ENCODE data around the gene TNFRSF13B. TPM values are rescaled to one million over a fixed set of nuclear protein-coding genes. Genes with fewer than 3 reads are reported as not detected.
"Not testable (repeated sequence)": the region's sequence is repeated elsewhere in the genome, so short reads cannot be mapped to it uniquely, and the experiment has no call there.

TNFRSF13B gene
- polyA plus RNA-seq, 1 donor from 2014 or later: 224 TPM

GRCh38 chr17:16897211-16897896, 74.6 kb downstream of the TNFRSF13B start:
- H3K36me3 Mint-ChIP-seq, H3K9me3 Mint-ChIP-seq, H3K4me3 Mint-ChIP-seq, H3K27ac Mint-ChIP-seq, H3K4me1 Mint-ChIP-seq, H3K27me3 Mint-ChIP-seq: not testable (repeated sequence)

- H3K4me1 Mint-ChIP-seq, H3K9me3 Mint-ChIP-seq, H3K27me3 Mint-ChIP-seq, H3K27ac Mint-ChIP-seq, H3K36me3 Mint-ChIP-seq, H3K4me3 Mint-ChIP-seq: not testable (repeated sequence)
Measured at GRCh38 chr17:16896235-16896634, 75.7 kb downstream of the TNFRSF13B start.

- not testable (repeated sequence) for H3K27ac Mint-ChIP-seq, H3K36me3 Mint-ChIP-seq, H3K9me3 Mint-ChIP-seq, H3K4me3 Mint-ChIP-seq, H3K4me1 Mint-ChIP-seq, H3K27me3 Mint-ChIP-seq
Measured at GRCh38 chr17:16893527-16893926, 78.4 kb downstream of the TNFRSF13B start.

- not testable (repeated sequence) for H3K27ac Mint-ChIP-seq, H3K4me1 Mint-ChIP-seq, H3K27me3 Mint-ChIP-seq
Measured at GRCh38 chr17:16892876-16893454, 79.0 kb downstream of the TNFRSF13B start.

GRCh38 chr17:16889088-16889465, 82.8 kb downstream of the TNFRSF13B start:
- Mint-ChIP-seq H3K4me3 (no peak overlapping the region), H3K9me3 (no peaks in the 10 kb centered on the region), H3K36me3 (no peaks in the 10 kb centered on the region), H3K27ac (no peak overlapping the region), H3K4me1 (no peaks in the 10 kb centered on the region), H3K27me3 (no peaks in the 10 kb centered on the region)

More at GRCh38 chr17:16892876-16893454, 79.0 kb downstream of the TNFRSF13B start:
- not testable (repeated sequence) for H3K9me3 Mint-ChIP-seq, H3K4me3 Mint-ChIP-seq, H3K36me3 Mint-ChIP-seq

Other genes starting within 250 kb of the TNFRSF13B start
- gene MPRIP, start 70.3 kb upstream of the TNFRSF13B start, polyA plus RNA-seq: 14.4 TPM
- 5.8 TPM for gene PLD6, start 234.2 kb upstream of the TNFRSF13B start, polyA plus RNA-seq

Measured in IgD-negative memory B cell (primary cell).